Mucosa of descending colon (tissue), 3 donors: ENCODE data around the gene SH3RF2. TPM values are rescaled to one million over a fixed set of nuclear protein-coding genes. Genes with fewer than 3 reads are reported as not detected.

Experiments
- ATAC-seq: fragments of 200-7000 bp; cut with Tn5 transposase; one replicate; pipeline ENCODE4 v1.9.1; 2020; ENCODE audit warnings: mild to moderate bottlenecking, moderate library complexity
- DNase-seq, 3 donors: peaks; one replicate each; pipeline ENCODE4 v3.0.0-alpha.2; 2020
- H3K36me3 ChIP-seq: fragments of 200-600 bp; one replicate; pipeline ENCODE4 v1.8.0; 2021; ENCODE audit warnings: low read depth, mild to moderate bottlenecking
- H3K4me1 ChIP-seq: fragments of 200-600 bp; one replicate; pipeline ENCODE4 v1.8.0; 2021; ENCODE audit warnings: low read depth, mild to moderate bottlenecking
- H3K4me3 ChIP-seq: fragments of 200-600 bp; one replicate; pipeline ENCODE4 v1.8.0; 2021; ENCODE audit warnings: mild to moderate bottlenecking
- H3K9me3 ChIP-seq: fragments of 200-600 bp; one replicate; pipeline ENCODE4 v1.8.0; 2021; ENCODE audit warnings: mild to moderate bottlenecking
- CTCF ChIP-seq: fragments of 200-600 bp; IDR thresholded peaks from one replicate; pipeline ENCODE4 v1.8.0; 2022; ENCODE audit warnings: antibody characterized with exemption, mild to moderate bottlenecking
- intact Hi-C, 2 donors: fragments of 100-400 bp; cut with DNase I in 1 of 2; cut with micrococcal nuclease in 1 of 2; formaldehyde crosslinking; loops; one replicate each; pipeline versions ENCODE4 v1.11.0 to v1.11.1; 2022; cut with DNase I, micrococcal nuclease
- total RNA-seq, 3 donors: library from RNA; stranded (reverse); fragmentation: NEBNext Ultra II Directional in 2 of 3; extraction: Animal tissue kit (Norgen Biotek cat#: 25700) in 2 of 3; gene quantifications; one replicate each; pipeline versions ENCODE4 v1.2.1 to v1.2.4, GENCODE V29; 2021 to 2023
- donor health status: DM: no; HTN: no; CAD: no; lungs with moderate emphysema.
- donor health status: DM: no; HTN: no; CAD: no.
- donor health status: DM: no; HTN: yes; CAD: no.

The SH3RF2 gene
- total RNA-seq, 3 donors from 2014 or later: 36.8 to 99.7 (median 61.5) TPM

DNA sequence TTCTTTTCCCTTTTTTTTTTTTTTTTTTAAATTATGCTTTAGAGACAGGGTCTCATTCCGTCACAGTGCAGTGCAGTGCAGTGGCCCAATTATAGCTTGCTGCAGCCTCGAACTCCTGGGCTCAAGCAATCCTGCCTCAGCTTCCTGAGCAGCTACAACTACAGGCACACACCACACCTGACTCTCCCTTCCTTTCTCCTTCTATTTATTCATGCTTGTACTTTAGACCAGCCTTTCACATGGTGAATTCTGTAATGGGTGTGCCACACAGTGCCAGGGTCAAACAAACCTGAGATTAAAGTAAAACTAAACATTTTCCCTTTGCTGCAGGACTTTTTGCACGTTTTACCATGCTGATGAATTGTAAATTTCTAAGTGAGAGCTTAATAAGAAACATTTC lies 8.0 kb downstream of the SH3RF2 start:
- H3K4me1 ChIP-seq: peaks cover 35% of the 10 kb centered on the region
- ATAC-seq: peak; percentile 86

DNA sequence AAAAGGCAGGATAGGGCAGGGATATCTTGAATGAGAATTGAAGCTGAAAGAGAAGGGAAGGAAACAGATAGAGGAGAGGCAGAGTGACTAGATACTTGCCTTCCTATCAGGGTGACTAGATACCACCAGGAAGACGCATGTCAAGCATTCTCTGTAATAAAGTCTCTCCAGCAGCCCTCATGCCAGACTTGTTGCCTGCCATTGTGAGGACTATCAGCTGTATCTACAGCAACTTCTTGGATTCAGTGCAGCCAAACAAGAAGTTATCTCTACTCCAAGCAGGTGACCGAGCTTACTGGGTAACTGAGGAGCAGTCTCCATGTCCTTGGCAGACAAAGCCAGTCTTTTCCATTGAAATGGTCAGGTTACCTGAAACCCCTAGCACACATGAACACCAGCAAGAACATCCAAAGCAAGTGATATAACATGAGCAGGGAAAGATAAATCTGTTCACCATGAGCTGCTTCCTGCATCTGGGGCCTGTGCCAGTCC lies 9.3 kb downstream of the SH3RF2 start:
- H3K9me3 ChIP-seq: no peaks in the 10 kb centered on the region
- no peak for ATAC-seq
- no peak for TF ChIP-seq CTCF
- intact Hi-C loops: no loop called here
- no peaks in the 10 kb centered on the region for H3K36me3 ChIP-seq
- H3K4me1 ChIP-seq: peaks cover 28% of the 10 kb centered on the region
- no peak for DNase-seq
- H3K4me3 ChIP-seq: no peak overlapping the region

More for the DNA sequence above, 8.0 kb downstream of the SH3RF2 start:
- Histone ChIP-seq H3K36me3 (no peaks in the 10 kb centered on the region), H3K4me3 (no peak overlapping the region), H3K9me3 (no peaks in the 10 kb centered on the region)
- no peak for TF ChIP-seq CTCF
- intact Hi-C loops: no loop called here
- peak in 2 of 3 donors; percentile 48 to 59 for DNase-seq

- Histone ChIP-seq H3K4me3 (no peak overlapping the region), H3K36me3 (no peaks in the 10 kb centered on the region), H3K9me3 (no peaks in the 10 kb centered on the region), H3K4me1 (peaks cover 28% of the 10 kb centered on the region)
- ATAC-seq (peak; percentile 58), DNase-seq (no peak)
- TF ChIP-seq CTCF: no peak
- intact Hi-C loops: no loop called here
Measured at GRCh38 chr5:145946112-145946861, 9.9 kb downstream of the SH3RF2 start.

DNA sequence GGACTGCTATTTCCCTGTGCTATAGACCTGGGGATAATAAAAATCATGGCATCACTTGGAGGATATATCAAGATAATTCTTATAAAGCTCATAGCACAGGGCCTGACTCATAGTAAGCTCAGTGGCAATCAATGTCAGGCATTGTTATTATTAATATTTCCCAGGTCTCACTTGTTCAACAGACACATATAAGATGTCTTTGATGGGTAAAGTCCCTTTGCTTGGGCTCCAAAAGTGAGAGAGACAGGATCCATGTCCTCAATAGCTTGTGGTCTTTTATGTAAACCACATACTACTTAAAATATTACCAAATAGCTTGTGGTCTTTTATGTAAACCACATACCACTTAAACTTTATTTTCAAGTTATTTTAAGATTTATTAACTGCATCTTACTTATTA lies 11.2 kb downstream of the SH3RF2 start:
- H3K4me3 ChIP-seq: no peak overlapping the region
- no peaks in the 10 kb centered on the region for H3K36me3 ChIP-seq
- ATAC-seq: no peak
- H3K4me1 ChIP-seq: peaks cover 19% of the 10 kb centered on the region
- no peak for TF ChIP-seq CTCF
- H3K9me3 ChIP-seq: no peaks in the 10 kb centered on the region
- DNase-seq: no peak
- intact Hi-C loops: no loop called here

GRCh38 chr5:145948047-145948446 lies 11.7 kb downstream of the SH3RF2 start:
- Histone ChIP-seq H3K4me1 (peaks cover 17% of the 10 kb centered on the region), H3K4me3 (no peak overlapping the region), H3K9me3 (no peaks in the 10 kb centered on the region), H3K36me3 (no peaks in the 10 kb centered on the region)
- ATAC-seq: no peak
- intact Hi-C loops: no loop called here
- TF ChIP-seq CTCF: no peak
- DNase-seq: no peak
